NCI-H345 treated with DMSO at 0.1 percent for 48 hours (cell line): Measurements from ENCODE around the gene IFT43.

Source experiments
- DNase-seq: peaks from one replicate; lab custom pipeline; 2025; ENCODE audit not compliant: unreplicated experiment; lab: John Stamatoyannopoulos, UW

The IFT43 gene

GRCh38 chr14:76101391-76102379, 116.1 kb downstream of the IFT43 start:
- DNase-seq = no peak

- DNase-seq = no peak
These were observed 119.3 kb downstream of the IFT43 start for GRCh38 chr14:76104802-76105355.

GRCh38 chr14:76106188-76106587, 120.6 kb downstream of the IFT43 start:
- no peak for DNase-seq

- no peak for DNase-seq
These were observed 123.7 kb downstream of the IFT43 start for GRCh38 chr14:76109087-76109880.

- DNase-seq = no peak
These were observed 127.5 kb downstream of the IFT43 start for GRCh38 chr14:76112889-76113624.

GRCh38 chr14:76113691-76114090, 128.1 kb downstream of the IFT43 start:
- no peak for DNase-seq

- no peak for DNase-seq
These were observed 129.5 kb downstream of the IFT43 start for GRCh38 chr14:76115010-76115422.

- DNase-seq = peak; percentile 77
These were observed 132.4 kb downstream of the IFT43 start for GRCh38 chr14:76117789-76118484.

GRCh38 chr14:76118594-76118993, 133.0 kb downstream of the IFT43 start:
- no peak for DNase-seq

GRCh38 chr14:76121089-76121748, 135.7 kb downstream of the IFT43 start:
- DNase-seq = no peak

GRCh38 chr14:76123426-76124225, 138.1 kb downstream of the IFT43 start:
- no peak for DNase-seq

GRCh38 chr14:76125511-76125910, 139.9 kb downstream of the IFT43 start:
- DNase-seq = no peak

GRCh38 chr14:76126076-76126475, 140.5 kb downstream of the IFT43 start:
- DNase-seq = no peak

- DNase-seq = no peak
These were observed 144.5 kb downstream of the IFT43 start for GRCh38 chr14:76129851-76130576.

GRCh38 chr14:76131071-76131965, 145.8 kb downstream of the IFT43 start:
- no peak for DNase-seq

GRCh38 chr14:76133103-76133502, 147.5 kb downstream of the IFT43 start:
- no peak for DNase-seq
